Lower leg skin (tissue), 4 donors: ENCODE data around the gene LDLRAD3. TPM values are rescaled to one million over a fixed set of nuclear protein-coding genes. Genes with fewer than 3 reads are reported as not detected.

Experiments
- DNase-seq, 2 donors: peaks; one replicate each; pipeline ENCODE4 v3.0.0-alpha.2; 2019; ENCODE audit warnings: low spot score in 2 of 2
- H3K4me3 ChIP-seq: fragments of 200-600 bp; sonication (generic); 2 replicates; pipeline ENCODE4 v1.5.1; 2017; ENCODE audit warnings: mild to moderate bottlenecking, low read depth; ENCODE audit not compliant: poor library complexity, severe bottlenecking
- CTCF ChIP-seq, 3 donors: fragments of 450-650 bp; IDR thresholded peaks; one replicate each; pipeline ENCODE4 v1.5.1; 2016; ENCODE audit warnings: antibody characterized with exemption in 3 of 3, mild to moderate bottlenecking in 3 of 3, moderate library complexity in 2 of 3
- POLR2A ChIP-seq, 2 donors: fragments of 450-650 bp; IDR thresholded peaks; one replicate each; pipeline ENCODE4 v1.6.1; 2016 to 2017; ENCODE audit warnings: antibody characterized with exemption in 2 of 2, mild to moderate bottlenecking in 1 of 2, moderate library complexity in 1 of 2
- WGBS, 2 donors: methylation state at CpG; one replicate each; pipeline ENCODE4 v1.1.5; 2018; 5-methylcytosine and 5-hydroxymethylcytosine counted together
- intact Hi-C: fragments of 100-400 bp; cut with DNase I; formaldehyde crosslinking; loops from one replicate; pipeline ENCODE4 v1.15.0; 2023; ENCODE audit warnings: low total_unique reads
- total RNA-seq, 4 donors: library from RNA; depleted of rRNA; stranded (reverse); fragments of >200 nt; gene quantifications; one replicate each; pipeline ENCODE4 v1.1.0, GENCODE V29; 2016

LDLRAD3 gene
- total RNA-seq, 4 donors from 2014 or later = 18.6 to 42.6 (median 25.5) TPM

- no peak for DNase-seq
- intact Hi-C loops = no loop called here
- H3K4me3 ChIP-seq = no peak overlapping the region
- WGBS, 2 donors = 71 to 95% methylated on average over 3 of the region's 3 CpGs
- TF ChIP-seq POLR2A (IDR thresholded peaks at IDR 0.05) = no peak
- no peak for TF ChIP-seq CTCF (IDR thresholded peaks at IDR 0.05)
Measured at GRCh38 chr11:36235750-36236149, 291.9 kb downstream of the LDLRAD3 start.

GRCh38 chr11:36237391-36237790 lies 293.5 kb downstream of the LDLRAD3 start:
- intact Hi-C loops = no loop called here
- no peak for TF ChIP-seq CTCF (IDR thresholded peaks at IDR 0.05)
- no peak for TF ChIP-seq POLR2A (IDR thresholded peaks at IDR 0.05)
- H3K4me3 ChIP-seq = no peak overlapping the region
- no peak for DNase-seq

- intact Hi-C loops = no loop called here
- no peak for TF ChIP-seq CTCF (IDR thresholded peaks at IDR 0.05)
- no peak for TF ChIP-seq POLR2A (IDR thresholded peaks at IDR 0.05)
- no peak for DNase-seq
- H3K4me3 ChIP-seq = no peak overlapping the region
Measured at GRCh38 chr11:36238036-36238631, 294.3 kb downstream of the LDLRAD3 start.

GRCh38 chr11:36238881-36239280 lies 295.0 kb downstream of the LDLRAD3 start:
- H3K4me3 ChIP-seq = no peak overlapping the region
- 73 to 84% methylated on average over 1 of the region's 1 CpG for WGBS, 2 donors
- DNase-seq = no peak
- TF ChIP-seq POLR2A (IDR thresholded peaks at IDR 0.05) = no peak
- intact Hi-C loops = no loop called here

GRCh38 chr11:36239636-36240035 lies 295.8 kb downstream of the LDLRAD3 start:
- intact Hi-C loops = no loop called here
- TF ChIP-seq POLR2A (IDR thresholded peaks at IDR 0.05) (no peak), CTCF (IDR thresholded peaks at IDR 0.05) (no peak)
- WGBS, 2 donors = 65 to 69% methylated on average over 3 of the region's 3 CpGs
- DNase-seq = no peak
- H3K4me3 ChIP-seq = no peak overlapping the region

- intact Hi-C loops = no loop called here
- 70 to 82% methylated on average over 4 of the region's 4 CpGs for WGBS, 2 donors
- no peak for TF ChIP-seq CTCF (IDR thresholded peaks at IDR 0.05)
- no peak for TF ChIP-seq POLR2A (IDR thresholded peaks at IDR 0.05)
- no peak overlapping the region for H3K4me3 ChIP-seq
- DNase-seq = no peak
Measured at GRCh38 chr11:36240173-36240572, 296.3 kb downstream of the LDLRAD3 start.
